Panc1 (cell line): Measurements from ENCODE around the gene GUCY1B1.

Experiments used
- CTCF ChIP-seq: fragments of 450-650 bp; IDR thresholded peaks from 2 replicates; pipeline ENCODE4 v1.5.1; 2017; ENCODE audit warnings: mild to moderate bottlenecking
- SIN3A ChIP-seq: IDR thresholded peaks from 2 replicates; pipeline ENCODE4 v1.6.1; 2012; ENCODE audit warnings: low read depth, mild to moderate bottlenecking, low read length, moderate library complexity, borderline replicate concordance; ENCODE audit not compliant: insufficient read depth
- TF ChIP-seq, protein P1 (sequence below), 2 experiments: IDR thresholded peaks; 2 replicates each; pipeline ENCODE4 v1.6.1; 2011 to 2012; ENCODE audit warnings: low read depth in 2 of 2, control low read depth in 1 of 2, low read length in 1 of 2, mild to moderate bottlenecking in 1 of 2, moderate library complexity in 1 of 2; ENCODE audit not compliant: insufficient read depth in 1 of 2

- no peak for TF ChIP-seq SIN3A
- no peak for TF ChIP-seq CTCF
- TF ChIP-seq, protein P1, sequence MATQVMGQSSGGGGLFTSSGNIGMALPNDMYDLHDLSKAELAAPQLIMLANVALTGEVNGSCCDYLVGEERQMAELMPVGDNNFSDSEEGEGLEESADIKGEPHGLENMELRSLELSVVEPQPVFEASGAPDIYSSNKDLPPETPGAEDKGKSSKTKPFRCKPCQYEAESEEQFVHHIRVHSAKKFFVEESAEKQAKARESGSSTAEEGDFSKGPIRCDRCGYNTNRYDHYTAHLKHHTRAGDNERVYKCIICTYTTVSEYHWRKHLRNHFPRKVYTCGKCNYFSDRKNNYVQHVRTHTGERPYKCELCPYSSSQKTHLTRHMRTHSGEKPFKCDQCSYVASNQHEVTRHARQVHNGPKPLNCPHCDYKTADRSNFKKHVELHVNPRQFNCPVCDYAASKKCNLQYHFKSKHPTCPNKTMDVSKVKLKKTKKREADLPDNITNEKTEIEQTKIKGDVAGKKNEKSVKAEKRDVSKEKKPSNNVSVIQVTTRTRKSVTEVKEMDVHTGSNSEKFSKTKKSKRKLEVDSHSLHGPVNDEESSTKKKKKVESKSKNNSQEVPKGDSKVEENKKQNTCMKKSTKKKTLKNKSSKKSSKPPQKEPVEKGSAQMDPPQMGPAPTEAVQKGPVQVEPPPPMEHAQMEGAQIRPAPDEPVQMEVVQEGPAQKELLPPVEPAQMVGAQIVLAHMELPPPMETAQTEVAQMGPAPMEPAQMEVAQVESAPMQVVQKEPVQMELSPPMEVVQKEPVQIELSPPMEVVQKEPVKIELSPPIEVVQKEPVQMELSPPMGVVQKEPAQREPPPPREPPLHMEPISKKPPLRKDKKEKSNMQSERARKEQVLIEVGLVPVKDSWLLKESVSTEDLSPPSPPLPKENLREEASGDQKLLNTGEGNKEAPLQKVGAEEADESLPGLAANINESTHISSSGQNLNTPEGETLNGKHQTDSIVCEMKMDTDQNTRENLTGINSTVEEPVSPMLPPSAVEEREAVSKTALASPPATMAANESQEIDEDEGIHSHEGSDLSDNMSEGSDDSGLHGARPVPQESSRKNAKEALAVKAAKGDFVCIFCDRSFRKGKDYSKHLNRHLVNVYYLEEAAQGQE (IDR thresholded peaks at IDR 0.05; ENCODE audit: insufficient read depth in 1 of 2, low read depth in 2 of 2, low read length in 1 of 2), result no peak
These were observed 95.9 kb downstream of the GUCY1B1 start for GRCh38 chr4:155854582-155855226.
